K562 (cell line): ENCODE results near the gene ETS1. TPM values are rescaled to one million over a fixed set of nuclear protein-coding genes. Genes with fewer than 3 reads are reported as not detected.

Experiments used
- ATAC-seq: fragments of 200-7000 bp; cut with Tn5 transposase; 3 replicates; pipeline ENCODE4 v1.9.1; 2020; ENCODE audit warnings: moderate library complexity
- BruUV-seq: library from RNA; stranded (reverse); fragments of 400-500 nt; replicated peaks from 2 replicates; lab custom pipeline; 2021; lab: Mats Ljungman, UMichigan
- CTCF ChIA-PET: fragments of 300-600 bp; formaldehyde crosslinking; extraction: SDS; loops from one replicate; lab custom pipeline; 2021; ENCODE audit warnings: low intra/inter-chr PET ratio; lab: Yijun Ruan, JAX
- POLR2A ChIA-PET: fragments of 300-600, 350-650 bp; sonication (Branson Sonifier 250); formaldehyde crosslinking; extraction: SDS; loops from one replicate; lab custom pipeline; 2021; ENCODE audit warnings: antibody characterized with exemption, inconsistent platforms; lab: Yijun Ruan, JAX
- DNase-seq, 4 experiments: peaks; one replicate each; pipeline versions ENCODE4 v3.0.0 to v3.0.0-alpha.2; 2011 to 2018; ENCODE audit warnings: low spot score in 3 of 4, mixed read lengths in 3 of 4; ENCODE audit errors: extremely low read depth in 1 of 4
- FAIRE-seq: peaks from 2 replicates; lab custom pipeline; 2011; peaks lifted over from hg19 to GRCh38; lab: Jason Lieb, UNC
- H2AFZ ChIP-seq: 2 replicates; pipeline ENCODE4 v1.6.0; 2011; ENCODE audit warnings: low read depth, low read length, control low read depth, inconsistent platforms
- H3K27ac ChIP-seq: fragments of 200-600 bp; 3 replicates; pipeline ENCODE4 v1.8.0; 2011; ENCODE audit warnings: low read depth, mild to moderate bottlenecking, control low read depth, inconsistent platforms, low read length, moderate library complexity, mixed read lengths; ENCODE audit errors: extremely low read depth
- H3K27me3 ChIP-seq, 2 experiments: fragments of 300-600 bp in 1 of 2; 2 replicates in 1 of 2; 3 replicates in 1 of 2; pipeline versions ENCODE4 v1.6.0 to v1.8.0; 2011; ENCODE audit warnings: inconsistent platforms in 2 of 2, low read length in 2 of 2, mild to moderate bottlenecking in 1 of 2, mixed read lengths in 1 of 2, moderate library complexity in 1 of 2; ENCODE audit not compliant: control insufficient read depth in 2 of 2, insufficient read depth in 2 of 2
- H3K36me3 ChIP-seq: fragments of 300-600 bp; 3 replicates; pipeline ENCODE4 v1.8.0; 2011; ENCODE audit warnings: mild to moderate bottlenecking, low read length, inconsistent platforms; ENCODE audit not compliant: control insufficient read depth, insufficient read depth
- H3K4me1 ChIP-seq, 2 experiments: fragments of 200-600 bp in 1 of 2; replicated peaks in 1 of 2; 2 replicates in 1 of 2; 3 replicates in 1 of 2; pipeline versions ENCODE4 v1.5.1 to v1.8.0; 2011; ENCODE audit warnings: inconsistent platforms in 2 of 2, low read length in 2 of 2, mild to moderate bottlenecking in 1 of 2, mixed read lengths in 1 of 2, moderate library complexity in 1 of 2; ENCODE audit not compliant: control insufficient read depth in 2 of 2, insufficient read depth in 2 of 2
- H3K4me2 ChIP-seq: 2 replicates; pipeline ENCODE4 v1.6.1; 2011; ENCODE audit warnings: low read length, control low read depth, inconsistent platforms, mixed read lengths; ENCODE audit not compliant: insufficient read depth
- H3K4me3 ChIP-seq: fragments of 200-600 bp; sonication (generic), shearing (Covaris generic); 2 replicates; pipeline ENCODE4 v1.5.1; 2016; ENCODE audit warnings: control low read depth, inconsistent platforms
- H3K79me2 ChIP-seq: fragments of 200-600 bp; 3 replicates; pipeline ENCODE4 v1.8.0; 2011; ENCODE audit warnings: low read length, inconsistent platforms; ENCODE audit not compliant: control insufficient read depth, insufficient read depth
- H3K9ac ChIP-seq, 2 experiments: 2 replicates each; pipeline versions ENCODE4 v1.6.0 to v1.6.1; 2011; ENCODE audit warnings: low read depth in 2 of 2, low read length in 2 of 2, control low read depth in 1 of 2, inconsistent platforms in 1 of 2, mild to moderate bottlenecking in 1 of 2, mixed read lengths in 1 of 2; ENCODE audit not compliant: insufficient read depth in 1 of 2
- H3K9me1 ChIP-seq: one replicate; pipeline ENCODE4 v1.6.0; 2011; ENCODE audit warnings: inconsistent platforms, mild to moderate bottlenecking, low read length, moderate library complexity; ENCODE audit not compliant: control insufficient read depth, insufficient read depth
- H3K9me3 ChIP-seq: replicated peaks from 2 replicates; pipeline ENCODE4 v1.5.1; 2011; ENCODE audit warnings: low read depth, low read length, inconsistent platforms; ENCODE audit not compliant: control insufficient read depth, insufficient read depth
- H4K20me1 ChIP-seq: replicated peaks from 2 replicates; pipeline ENCODE4 v1.6.1; 2011; ENCODE audit warnings: low read length, inconsistent platforms, mixed read lengths; ENCODE audit not compliant: control insufficient read depth, insufficient read depth
- ATF1 ChIP-seq, 2 experiments: fragments of 450-650 bp in 1 of 2; IDR thresholded peaks; 2 replicates each; pipeline ENCODE4 v1.6.1; 2016; ENCODE audit warnings: missing compliant biosample characterization in 1 of 2, missing genetic modification characterization in 1 of 2
- BACH1 ChIP-seq: fragments of 200-800 bp; sonication (Bioruptor generic); IDR thresholded peaks from 2 replicates; pipeline ENCODE4 v1.6.1; 2016; ENCODE audit warnings: missing genetic modification characterization, missing compliant biosample characterization
- CBX2 ChIP-seq: fragments of 200-600 bp; sonication (generic); IDR thresholded peaks from one replicate; pipeline ENCODE4 v1.6.1; 2012; ENCODE audit warnings: mild to moderate bottlenecking, low read length, inconsistent platforms; ENCODE audit not compliant: insufficient read depth, poor library complexity, severe bottlenecking
- CEBPG ChIP-seq, 3 experiments: fragments of 200-800 bp in 1 of 3; sonication (Bioruptor generic) in 1 of 3; sonication (generic) in 1 of 3; formaldehyde crosslinking in 1 of 3; IDR thresholded peaks in 2 of 3; conservative IDR thresholded peaks in 1 of 3; 2 replicates each; pipeline versions ENCODE4 v1.6.1 to v1.8.0; 2016 to 2022; ENCODE audit warnings: missing compliant biosample characterization in 2 of 3, missing genetic modification characterization in 2 of 3, mild to moderate bottlenecking in 1 of 3, missing genetic modification reagents in 1 of 3
- CREM ChIP-seq: IDR thresholded peaks from 2 replicates; pipeline ENCODE4 v1.6.1; 2014; ENCODE audit warnings: antibody characterized with exemption, low read depth
- EP400 ChIP-seq: fragments of 450-650 bp; IDR thresholded peaks from 2 replicates; pipeline ENCODE4 v1.6.1; 2017; ENCODE audit warnings: antibody characterized with exemption, mild to moderate bottlenecking, moderate library complexity
- FOXK2 ChIP-seq, 2 experiments: fragments of 450-650 bp; IDR thresholded peaks in 1 of 2; conservative IDR thresholded peaks in 1 of 2; 2 replicates each; pipeline ENCODE4 v1.6.1; 2016; ENCODE audit warnings: low read depth in 2 of 2, mild to moderate bottlenecking in 1 of 2
- FOXM1 ChIP-seq, 2 experiments: fragments of 450-650 bp in 1 of 2; sonication (generic) in 1 of 2; formaldehyde crosslinking in 1 of 2; IDR thresholded peaks; 2 replicates each; pipeline versions ENCODE4 v1.6.1 to v1.9.0; 2017 to 2022; ENCODE audit warnings: low read depth in 2 of 2, mild to moderate bottlenecking in 2 of 2, missing genetic modification reagents in 1 of 2, moderate library complexity in 1 of 2
- JUND ChIP-seq, 2 experiments: IDR thresholded peaks; 2 replicates in 1 of 2; 3 replicates in 1 of 2; pipeline ENCODE4 v1.6.1; 2011; ENCODE audit warnings: borderline replicate concordance in 2 of 2, low read depth in 2 of 2, low read length in 2 of 2, improper control_type of control experiment in 1 of 2, missing biosample characterization in 1 of 2, missing genetic modification characterization in 1 of 2, missing genetic modification reagents in 1 of 2
- KAT2B ChIP-seq: IDR thresholded peaks from one replicate; pipeline ENCODE4 v1.6.1; 2012; ENCODE audit warnings: low read depth, mild to moderate bottlenecking, control low read depth, inconsistent platforms, low read length, moderate library complexity
- PML ChIP-seq: IDR thresholded peaks from 2 replicates; pipeline ENCODE4 v1.6.1; 2012; ENCODE audit warnings: low read length, inconsistent platforms
- SMARCA4 ChIP-seq: fragments of 450-650 bp; IDR thresholded peaks from 2 replicates; pipeline ENCODE4 v1.6.1; 2016
- YBX1 ChIP-seq: fragments of 450-650 bp; IDR thresholded peaks from 2 replicates; pipeline ENCODE4 v1.7.1; 2016; ENCODE audit warnings: mild to moderate bottlenecking
- YY1 ChIP-seq, 3 experiments: IDR thresholded peaks; 2 replicates each; pipeline ENCODE4 v1.6.1; 2011; ENCODE audit warnings: low read length in 2 of 3, mild to moderate bottlenecking in 2 of 3, moderate library complexity in 2 of 3, borderline replicate concordance in 1 of 3, control low read depth in 1 of 3, low read depth in 1 of 3; ENCODE audit not compliant: insufficient read depth in 3 of 3, insufficient replicate concordance in 2 of 3, control insufficient read depth in 1 of 3, insufficient read length in 1 of 3; ENCODE audit errors: extremely low read depth in 1 of 3
- ZBTB34 ChIP-seq: fragments of 250-450 bp; sonication (Bioruptor Pico); IDR thresholded peaks from 2 replicates; pipeline ENCODE4 v1.8.0; 2021; ENCODE audit warnings: mild to moderate bottlenecking, moderate library complexity
- ZNF140 ChIP-seq: fragments of 250-450 bp; sonication (Bioruptor Pico); IDR thresholded peaks from 2 replicates; pipeline ENCODE4 v1.8.0; 2021; ENCODE audit warnings: moderate library complexity, mild to moderate bottlenecking, inconsistent platforms
- ZNF695 ChIP-seq: fragments of 450-650 bp; formaldehyde crosslinking; IDR thresholded peaks from 2 replicates; pipeline ENCODE4 v1.4.0; 2020; ENCODE audit warnings: mild to moderate bottlenecking, moderate library complexity
- WGBS: fragments of 100-300 bp; shearing (Covaris generic); methylation state at CpG from one replicate; pipeline ENCODE4 v1.1.6; 2016; ENCODE audit warnings: low coverage, mixed read lengths; ENCODE audit not compliant: insufficient coverage; ENCODE audit errors: missing lambda C conversion rate; 5-methylcytosine and 5-hydroxymethylcytosine counted together
- in situ Hi-C: fragments of 300-500 bp; cut with MboI; formaldehyde crosslinking; loops from 4 replicates; pipeline ENCODE4 v1.15.0; 2018; ENCODE audit warnings: inconsistent platforms, mixed read lengths
- intact Hi-C: fragments of 100-400 bp; cut with micrococcal nuclease; formaldehyde crosslinking; loops from 2 replicates; pipeline ENCODE4 v1.14.2; 2022
- polyA plus RNA-seq, 8 experiments: library from polyadenylated mRNA; depleted of rRNA in 4 of 8; stranded (reverse) in 5 of 8; unstranded in 3 of 8; fragments of >200 nt; fragmentation: Nextera tagmentation in 2 of 8; fragmentation: Illumina TruSeq in 1 of 8; extraction: Ambion mirVana in 2 of 8; extraction: Trizol in 1 of 8; gene quantifications; 2 replicates each; pipeline versions ENCODE4 v1.2.1 to v1.2.3, GENCODE V29; 2011 to 2014; ENCODE audit warnings: inconsistent platforms in 1 of 8, missing spikeins in 1 of 8
- total RNA-seq, 7 experiments: library from RNA; depleted of rRNA in 6 of 7; stranded (reverse); fragments of >200 nt in 6 of 7; fragmentation: Illumina TruSeq in 2 of 7; extraction: Trizol in 2 of 7; gene quantifications; 2 replicates each; pipeline versions ENCODE4 v1.2.1 to v1.2.3, GENCODE V29; 2011 to 2021; ENCODE audit warnings: low replicate concordance in 1 of 7
- TF ChIP-seq, protein P1 (sequence below): sonication (generic); formaldehyde crosslinking; IDR thresholded peaks from 2 replicates; pipeline ENCODE4 v1.8.1; 2023; ENCODE audit warnings: mild to moderate bottlenecking, missing genetic modification reagents

Gene ETS1
- total and polyA plus RNA-seq, 9 of the 15 experiments (the other 6 are each of a cell fraction or from before 2014, with no cell fraction given) = 0.04 to 1.4 (median 0.23) TPM

GRCh38 chr11:128476729-128477128 lies 110.6 kb downstream of the ETS1 start:
- peaks cover 0 to 6% of the 10 kb centered on the region in 2 experiments; a peak in 3 of 5 replicates for H3K4me1 ChIP-seq
- H3K9ac ChIP-seq = no peak overlapping the region
- H3K27ac ChIP-seq = no peak overlapping the region
- ChIA-PET POLR2A (no interaction called here), CTCF (no interaction called here)
- no peak overlapping the region for H2AFZ ChIP-seq
- no peaks in the 10 kb centered on the region for H3K79me2 ChIP-seq
- no peaks in the 10 kb centered on the region for H3K9me1 ChIP-seq
- no peaks in the 10 kb centered on the region for H3K36me3 ChIP-seq
- no peaks in the 10 kb centered on the region for H4K20me1 ChIP-seq
- no peak for FAIRE-seq
- in situ Hi-C loops = no loop called here
- no peak overlapping the region for H3K4me3 ChIP-seq
- peak; percentile 71 for ATAC-seq
- H3K4me2 ChIP-seq = no peak overlapping the region
- no peaks in the 10 kb centered on the region for H3K27me3 ChIP-seq
- intact Hi-C loops = no loop called here
- WGBS = 2% methylated on average over 7 of the region's 7 CpGs
- peak in 1 of 4 experiments; percentile 31 for DNase-seq
- BruUV-seq = no TSS peak
- H3K9me3 ChIP-seq = no peaks in the 10 kb centered on the region
- TF ChIP-seq JUND (IDR thresholded peaks at IDR 0.05; ENCODE audit: borderline replicate concordance, low read depth, low read length) (peak; percentile 57; the same call in 1 of the 2 replicates), JUND (tag; IDR thresholded peaks at IDR 0.05; ENCODE audit: borderline replicate concordance, low read depth, low read length) (no peak; the same call in 2 of the 3 replicates), FOXM1 (IDR thresholded peaks at IDR 0.05; ENCODE audit: low read depth) (no peak), FOXM1 (CRISPR knock-in tag; IDR thresholded peaks at IDR 0.05; ENCODE audit: low read depth) (no peak), EP400 (no peak), PML (peak; percentile 32; the same call in 1 of the 2 replicates), SMARCA4 (peak; percentile 29; the same call in 1 of the 2 replicates), YBX1 (no peak), CREM (peak; percentile 59; the same call in 1 of the 2 replicates), BACH1 (tag) (no peak), ZBTB34 (CRISPR knock-in tag) (no peak), YY1 (IDR thresholded peaks at IDR 0.05; ENCODE audit: borderline replicate concordance in 1 of 3, control insufficient read depth in 1 of 3, extremely low read depth in 1 of 3, insufficient read depth in 3 of 3, insufficient read length in 1 of 3, insufficient replicate concordance in 2 of 3, low read depth in 1 of 3, low read length in 2 of 3) (no peak), CEBPG (CRISPR knock-in tag; IDR thresholded peaks at IDR 0.05) (0 out of 2 replicates have a peak, but pooled peaks have one; percentile 27), CEBPG (tag; conservative IDR thresholded peaks at IDR 0.05 in 1 of 2, IDR thresholded peaks at IDR 0.05 in 1 of 2) (peak; percentile 81 to 87), ZNF140 (no peak), ATF1 (CRISPR knock-in tag; IDR thresholded peaks at IDR 0.05) (no peak), ATF1 (tag; IDR thresholded peaks at IDR 0.05) (peak; percentile 46), ZNF695 (CRISPR knock-in tag) (no peak), KAT2B (no peak), FOXK2 (conservative IDR thresholded peaks at IDR 0.05 in 1 of 2, IDR thresholded peaks at IDR 0.05 in 1 of 2; ENCODE audit: low read depth in 2 of 2) (no peak), CBX2 (no peak)
- TF ChIP-seq, protein P1, sequence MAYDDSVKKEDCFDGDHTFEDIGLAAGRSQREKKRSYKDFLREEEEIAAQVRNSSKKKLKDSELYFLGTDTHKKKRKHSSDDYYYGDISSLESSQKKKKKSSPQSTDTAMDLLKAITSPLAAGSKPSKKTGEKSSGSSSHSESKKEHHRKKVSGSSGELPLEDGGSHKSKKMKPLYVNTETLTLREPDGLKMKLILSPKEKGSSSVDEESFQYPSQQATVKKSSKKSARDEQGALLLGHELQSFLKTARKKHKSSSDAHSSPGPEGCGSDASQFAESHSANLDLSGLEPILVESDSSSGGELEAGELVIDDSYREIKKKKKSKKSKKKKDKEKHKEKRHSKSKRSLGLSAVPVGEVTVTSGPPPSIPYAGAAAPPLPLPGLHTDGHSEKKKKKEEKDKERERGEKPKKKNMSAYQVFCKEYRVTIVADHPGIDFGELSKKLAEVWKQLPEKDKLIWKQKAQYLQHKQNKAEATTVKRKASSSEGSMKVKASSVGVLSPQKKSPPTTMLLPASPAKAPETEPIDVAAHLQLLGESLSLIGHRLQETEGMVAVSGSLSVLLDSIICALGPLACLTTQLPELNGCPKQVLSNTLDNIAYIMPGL (CRISPR knock-in tag) = no peak
